Upper lobe of left lung (tissue), 4 donors: Measurements from ENCODE around the gene GARIN1A.

ENCODE experiments used
- CTCF ChIP-seq, 6 experiments: fragments of 450-650 bp in 4 of 6; fragments of 200-600 bp in 2 of 6; sonication (generic) in 2 of 6; IDR thresholded peaks; one replicate each; pipeline ENCODE4 v1.5.1; 2016 to 2019; ENCODE audit warnings: antibody characterized with exemption in 6 of 6
- POLR2AphosphoS5 ChIP-seq, 2 donors: sonication (generic); formaldehyde crosslinking; IDR thresholded peaks; one replicate each; pipeline ENCODE4 v1.5.1; 2017; ENCODE audit warnings: antibody characterized with exemption in 2 of 2

GRCh38 chr7:128679920-128680319 lies 7.8 kb downstream of the GARIN1A start:
- no peak for TF ChIP-seq CTCF (IDR thresholded peaks at IDR 0.05)
- TF ChIP-seq POLR2AphosphoS5 (IDR thresholded peaks at IDR 0.05): no peak
